AG08396 (cell line): ENCODE measurements around the gene DMD.
"Not testable (repeated sequence)": the region's sequence is repeated elsewhere in the genome, so short reads cannot be mapped to it uniquely, and the experiment has no call there.

Experiments used
- DNase-seq: peaks from one replicate; pipeline ENCODE4 v3.0.0; 2012; ENCODE audit warnings: low spot score, mixed read lengths

DMD gene

GRCh38 chrX:32599156-32599555 is 612.2 kb downstream of the DMD start:
- DNase-seq = no peak

GRCh38 chrX:32598707-32599106 is 612.6 kb downstream of the DMD start:
- no peak for DNase-seq

GRCh38 chrX:32597777-32598176 is 613.6 kb downstream of the DMD start:
- no peak for DNase-seq

GRCh38 chrX:32592786-32593185 is 618.6 kb downstream of the DMD start:
- no peak for DNase-seq

GRCh38 chrX:32591589-32591988 is 619.8 kb downstream of the DMD start:
- DNase-seq = no peak

- no peak for DNase-seq
Observed at GRCh38 chrX:32582729-32583128, 628.6 kb downstream of the DMD start.

- no peak for DNase-seq
Observed at GRCh38 chrX:32576885-32577284, 634.5 kb downstream of the DMD start.

GRCh38 chrX:32572644-32573043 is 638.7 kb downstream of the DMD start:
- DNase-seq = no peak

- DNase-seq = no peak
Observed at GRCh38 chrX:32571579-32571978, 639.8 kb downstream of the DMD start.

GRCh38 chrX:32562261-32562660 is 649.1 kb downstream of the DMD start:
- no peak for DNase-seq

- DNase-seq = no peak
Observed at GRCh38 chrX:32545101-32545500, 666.2 kb downstream of the DMD start.

GRCh38 chrX:32538554-32538953 is 672.8 kb downstream of the DMD start:
- DNase-seq = no peak

GRCh38 chrX:32533848-32534247 is 677.5 kb downstream of the DMD start:
- no peak for DNase-seq

GRCh38 chrX:32532262-32532661 is 679.1 kb downstream of the DMD start:
- DNase-seq = no peak

- DNase-seq = peak; percentile 5
Observed at GRCh38 chrX:32530802-32531403, 680.4 kb downstream of the DMD start.

GRCh38 chrX:32528451-32528850 is 682.9 kb downstream of the DMD start:
- not testable (repeated sequence) for DNase-seq

GRCh38 chrX:32525234-32525633 is 686.1 kb downstream of the DMD start:
- no peak for DNase-seq

GRCh38 chrX:32524385-32524784 is 687.0 kb downstream of the DMD start:
- no peak for DNase-seq

GRCh38 chrX:32520789-32521188 is 690.6 kb downstream of the DMD start:
- no peak for DNase-seq

GRCh38 chrX:32514986-32515385 is 696.4 kb downstream of the DMD start:
- no peak for DNase-seq

GRCh38 chrX:32501606-32502005 is 709.7 kb downstream of the DMD start:
- DNase-seq = no peak

- DNase-seq = no peak
Observed at GRCh38 chrX:32496671-32497070, 714.7 kb downstream of the DMD start.

- DNase-seq = no peak
Observed at GRCh38 chrX:32495855-32496254, 715.5 kb downstream of the DMD start.

GRCh38 chrX:32489125-32489524 is 722.2 kb downstream of the DMD start:
- DNase-seq = no peak
